ENCODE data around the gene LY6G6D. TPM values are rescaled to one million over a fixed set of nuclear protein-coding genes. Genes with fewer than 3 reads are reported as not detected.

The LY6G6D gene
- total and polyA plus RNA-seq, 2 of the 13 experiments (the other 11 are each of a cell fraction or from before 2014, with no cell fraction given) = not detected

GRCh38 chr6:31729515-31729978 is 14.4 kb downstream of the LY6G6D start (continued):
- TF ChIP-seq ZNF883 (CRISPR knock-in tag; IDR thresholded peaks at IDR 0.05; ENCODE audit: not compliant biosample characterization) (no peak), CBX2 (IDR thresholded peaks at IDR 0.05; ENCODE audit: low read depth, low read length) (no peak), CBX2 (CRISPR knock-in tag; IDR thresholded peaks at IDR 0.05; ENCODE audit: low read depth) (no peak), HINFP (CRISPR knock-in tag; IDR thresholded peaks at IDR 0.05; ENCODE audit: low read depth) (no peak; the same call in 1 of the 2 replicates), SAP130 (CRISPR knock-in tag; IDR thresholded peaks at IDR 0.05; ENCODE audit: low read depth) (peak; percentile 79), ZNF569 (CRISPR knock-in tag; IDR thresholded peaks at IDR 0.05; ENCODE audit: borderline replicate concordance) (no peak; the same call in 1 of the 2 replicates), CREB3 (CRISPR knock-in tag; IDR thresholded peaks at IDR 0.05) (no peak), ZNF274 (CRISPR knock-in tag; IDR thresholded peaks at IDR 0.05) (no peak; the same call in 1 of the 2 replicates), PRDM4 (CRISPR knock-in tag; IDR thresholded peaks at IDR 0.05; ENCODE audit: borderline replicate concordance) (no peak; the same call in 1 of the 2 replicates), ZNF331 (CRISPR knock-in tag; IDR thresholded peaks at IDR 0.05) (no peak; the same call in 1 of the 2 replicates), SIX4 (CRISPR knock-in tag; IDR thresholded peaks at IDR 0.05) (0 out of 2 replicates have a peak, but pooled peaks have one; percentile 6), ZNF124 (CRISPR knock-in tag; IDR thresholded peaks at IDR 0.05) (no peak; the same call in 1 of the 2 replicates), ZNF180 (CRISPR knock-in tag; IDR thresholded peaks at IDR 0.05; ENCODE audit: borderline replicate concordance, low read depth) (no peak), HDAC6 (IDR thresholded peaks at IDR 0.05; ENCODE audit: low read depth, low read length) (no peak), AGO1 (IDR thresholded peaks at IDR 0.05; ENCODE audit: low read depth, low read length, poor library complexity, severe bottlenecking) (no peak), GRHL1 (CRISPR knock-in tag; conservative IDR thresholded peaks at IDR 0.05) (no peak), MTERF4 (CRISPR knock-in tag; IDR thresholded peaks at IDR 0.05) (0 out of 2 replicates have a peak, but pooled peaks have one; percentile 30), CREBL2 (CRISPR knock-in tag; IDR thresholded peaks at IDR 0.05; ENCODE audit: borderline replicate concordance) (no peak), ZMYM3 (CRISPR knock-in tag; IDR thresholded peaks at IDR 0.05) (no peak; the same call in 1 of the 2 replicates), STAG1 (CRISPR knock-in tag; IDR thresholded peaks at IDR 0.05) (peak; percentile 94), FOXJ3 (CRISPR knock-in tag; IDR thresholded peaks at IDR 0.05; ENCODE audit: borderline replicate concordance) (peak; percentile 65; the same call in 1 of the 2 replicates), ZNF382 (CRISPR knock-in tag; IDR thresholded peaks at IDR 0.05; ENCODE audit: borderline replicate concordance) (no peak)

Measured in HepG2 (cell line).